HepG2 (cell line): ENCODE data around the gene STK38L. TPM values are rescaled to one million over a fixed set of nuclear protein-coding genes. Genes with fewer than 3 reads are reported as not detected.

Experiments
- CBX5 ChIP-seq: sonication (generic); formaldehyde crosslinking; IDR thresholded peaks from 2 replicates; pipeline ENCODE4 v1.4.0; 2020; ENCODE audit warnings: missing genetic modification reagents, borderline replicate concordance
- GPN1 ChIP-seq: sonication (generic); formaldehyde crosslinking; IDR thresholded peaks from 2 replicates; pipeline ENCODE4 v1.5.1; 2020; ENCODE audit warnings: missing genetic modification reagents, borderline replicate concordance
- HNRNPUL1 ChIP-seq: fragments of 200-400 bp; formaldehyde crosslinking; IDR thresholded peaks from 2 replicates; pipeline ENCODE4 v1.6.1; 2017; ENCODE audit warnings: low read depth, mild to moderate bottlenecking, low read length, moderate library complexity
- JUN ChIP-seq: sonication (generic); formaldehyde crosslinking; IDR thresholded peaks from 2 replicates; pipeline ENCODE4 v1.4.0; 2020; ENCODE audit warnings: mild to moderate bottlenecking, missing genetic modification reagents
- MTA1 ChIP-seq: sonication (generic); formaldehyde crosslinking; IDR thresholded peaks from 2 replicates; pipeline ENCODE4 v1.4.0; 2020; ENCODE audit warnings: missing genetic modification reagents, mild to moderate bottlenecking, borderline replicate concordance
- NFE2 ChIP-seq: sonication (generic); formaldehyde crosslinking; IDR thresholded peaks from 2 replicates; pipeline ENCODE4 v1.4.0; 2020; ENCODE audit warnings: missing genetic modification reagents
- NRL ChIP-seq: sonication (generic); formaldehyde crosslinking; IDR thresholded peaks from 2 replicates; pipeline ENCODE4 v1.5.0; 2020; ENCODE audit warnings: missing genetic modification reagents, mild to moderate bottlenecking, moderate library complexity, borderline replicate concordance
- POLR2G ChIP-seq: fragments of 200-400 bp; formaldehyde crosslinking; IDR thresholded peaks from 2 replicates; pipeline ENCODE4 v1.6.1; 2018; ENCODE audit warnings: mild to moderate bottlenecking, low read depth, low read length, moderate library complexity
- REL ChIP-seq: sonication (generic); formaldehyde crosslinking; conservative IDR thresholded peaks from 2 replicates; pipeline ENCODE4 v1.8.0; 2022; ENCODE audit warnings: mild to moderate bottlenecking, missing genetic modification reagents, moderate library complexity
- SIN3A ChIP-seq: IDR thresholded peaks from 2 replicates; pipeline ENCODE4 v1.6.1; 2011; ENCODE audit warnings: low read depth, mild to moderate bottlenecking, control low read depth, low read length, borderline replicate concordance
- SNRNP70 ChIP-seq: fragments of 200-400 bp; formaldehyde crosslinking; IDR thresholded peaks from 2 replicates; pipeline ENCODE4 v1.6.1; 2017; ENCODE audit warnings: mild to moderate bottlenecking, low read depth, low read length, moderate library complexity
- SRY ChIP-seq: sonication (generic); formaldehyde crosslinking; IDR thresholded peaks from 2 replicates; pipeline ENCODE4 v1.8.0; 2022; ENCODE audit warnings: mild to moderate bottlenecking, missing genetic modification reagents
- THAP11 ChIP-seq: IDR thresholded peaks from 2 replicates; pipeline ENCODE4 v1.6.1; 2016; ENCODE audit warnings: missing biosample characterization, missing genetic modification reagents
- ZFP82 ChIP-seq: sonication (generic); formaldehyde crosslinking; IDR thresholded peaks from 2 replicates; pipeline ENCODE4 v1.5.1; 2020; ENCODE audit warnings: mild to moderate bottlenecking, missing genetic modification reagents, borderline replicate concordance
- ZNF17 ChIP-seq: sonication (generic); formaldehyde crosslinking; IDR thresholded peaks from 2 replicates; pipeline ENCODE4 v1.5.0; 2020; ENCODE audit warnings: mild to moderate bottlenecking, missing genetic modification reagents
- ZNF33B ChIP-seq: sonication (generic); formaldehyde crosslinking; IDR thresholded peaks from 2 replicates; pipeline ENCODE4 v1.5.1; 2020; ENCODE audit warnings: mild to moderate bottlenecking, missing genetic modification reagents
- ZNF34 ChIP-seq: sonication (generic); formaldehyde crosslinking; IDR thresholded peaks from 2 replicates; pipeline ENCODE4 v1.4.0; 2020; ENCODE audit warnings: mild to moderate bottlenecking, missing genetic modification reagents, borderline replicate concordance
- ZNF460 ChIP-seq: sonication (generic); formaldehyde crosslinking; IDR thresholded peaks from 2 replicates; pipeline ENCODE4 v1.5.1; 2020; ENCODE audit warnings: missing genetic modification reagents, mild to moderate bottlenecking, borderline replicate concordance
- ZNF562 ChIP-seq: sonication (generic); formaldehyde crosslinking; IDR thresholded peaks from 2 replicates; pipeline ENCODE4 v1.8.0; 2022; ENCODE audit warnings: missing genetic modification reagents, borderline replicate concordance
- ZNF777 ChIP-seq: sonication (generic); formaldehyde crosslinking; IDR thresholded peaks from 2 replicates; pipeline ENCODE4 v1.4.0; 2020; ENCODE audit warnings: missing genetic modification reagents
- polyA plus RNA-seq, 8 experiments: library from polyadenylated mRNA; depleted of rRNA in 3 of 8; stranded (reverse) in 7 of 8; unstranded in 1 of 8; fragments of >200 nt; fragmentation: Illumina TruSeq in 4 of 8; extraction: Trizol in 4 of 8; gene quantifications; 2 replicates each; pipeline versions ENCODE4 v1.2.1 to v1.2.3, GENCODE V29; 2011 to 2016; ENCODE audit warnings: low read depth in 4 of 8, missing spikeins in 1 of 8, mixed read lengths in 1 of 8; ENCODE audit not compliant: insufficient read depth in 1 of 8
- total RNA-seq, 5 experiments: library from RNA; depleted of rRNA; stranded (reverse); fragments of >200 nt; fragmentation: Illumina TruSeq; extraction: Trizol; gene quantifications; 2 replicates each; pipeline ENCODE4 v1.2.3, GENCODE V29; 2016; ENCODE audit warnings: low read depth in 1 of 5
- TF ChIP-seq, protein P1 (sequence below): sonication (generic); formaldehyde crosslinking; IDR thresholded peaks from 2 replicates; pipeline ENCODE4 v1.8.0; 2022; ENCODE audit warnings: mild to moderate bottlenecking, missing genetic modification reagents, borderline replicate concordance
- TF ChIP-seq, protein P2 (sequence below): sonication (generic); formaldehyde crosslinking; IDR thresholded peaks from 2 replicates; pipeline ENCODE4 v1.4.0; 2020; ENCODE audit warnings: missing genetic modification reagents
- TF ChIP-seq, protein P3 (sequence below): sonication (generic); formaldehyde crosslinking; conservative IDR thresholded peaks from 2 replicates; pipeline ENCODE4 v1.4.0; 2020; ENCODE audit warnings: missing genetic modification reagents
- TF ChIP-seq, protein P4 (sequence below): sonication (generic); formaldehyde crosslinking; IDR thresholded peaks from 2 replicates; pipeline ENCODE4 v1.5.0; 2020; ENCODE audit warnings: missing genetic modification reagents

The STK38L gene
- total and polyA plus RNA-seq, 2 of the 13 experiments (the other 11 are each of a cell fraction or from before 2014, with no cell fraction given), result 6.1 to 26.4 TPM

DNA sequence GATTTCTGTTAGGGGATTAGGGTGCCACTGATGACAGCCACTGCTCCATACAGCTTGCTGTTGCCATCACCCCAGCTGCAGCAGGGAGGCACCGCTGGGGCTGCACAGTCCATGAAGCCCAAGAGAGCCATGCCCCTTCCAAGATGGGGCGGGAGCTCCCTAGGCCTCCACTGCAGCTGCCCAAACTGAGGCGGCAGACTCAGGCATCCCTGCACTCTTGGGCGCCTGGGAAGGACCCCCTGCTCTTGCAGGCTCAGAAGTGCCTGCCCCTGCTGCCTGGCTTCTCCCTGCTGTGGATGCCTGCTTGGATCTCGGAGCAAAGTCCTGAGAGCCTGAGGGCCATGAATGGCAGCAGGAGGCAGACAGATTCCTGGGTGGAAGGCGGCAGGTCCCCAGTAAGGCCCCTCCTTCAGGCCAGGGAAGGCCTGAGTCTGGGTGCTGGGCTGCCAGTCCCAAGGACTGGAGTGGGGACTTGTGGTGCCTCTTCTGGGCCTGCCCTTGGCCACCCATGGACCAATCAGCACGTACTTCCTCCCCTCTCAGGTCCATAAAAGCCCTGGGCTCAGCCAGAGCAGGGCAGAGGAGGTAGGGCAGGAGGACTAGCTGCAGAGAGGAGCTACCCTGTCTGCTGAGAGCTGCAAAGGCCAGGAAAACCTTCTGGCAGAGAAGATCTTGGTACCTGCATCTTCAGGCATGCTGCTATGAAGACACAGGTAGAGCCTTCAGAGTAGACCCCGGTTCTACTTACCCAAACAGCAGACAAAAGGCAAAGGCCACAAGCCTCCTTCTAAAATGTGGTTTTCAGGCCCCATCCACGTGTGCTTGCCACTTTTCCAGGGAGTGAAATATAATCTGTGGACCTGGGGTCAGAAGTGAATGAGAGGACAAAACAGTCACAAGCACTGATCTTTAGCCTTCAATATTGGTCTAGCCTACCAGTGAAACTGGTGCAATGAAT is 30.0 kb upstream of the STK38L start (continued):
- TF ChIP-seq, protein P1, sequence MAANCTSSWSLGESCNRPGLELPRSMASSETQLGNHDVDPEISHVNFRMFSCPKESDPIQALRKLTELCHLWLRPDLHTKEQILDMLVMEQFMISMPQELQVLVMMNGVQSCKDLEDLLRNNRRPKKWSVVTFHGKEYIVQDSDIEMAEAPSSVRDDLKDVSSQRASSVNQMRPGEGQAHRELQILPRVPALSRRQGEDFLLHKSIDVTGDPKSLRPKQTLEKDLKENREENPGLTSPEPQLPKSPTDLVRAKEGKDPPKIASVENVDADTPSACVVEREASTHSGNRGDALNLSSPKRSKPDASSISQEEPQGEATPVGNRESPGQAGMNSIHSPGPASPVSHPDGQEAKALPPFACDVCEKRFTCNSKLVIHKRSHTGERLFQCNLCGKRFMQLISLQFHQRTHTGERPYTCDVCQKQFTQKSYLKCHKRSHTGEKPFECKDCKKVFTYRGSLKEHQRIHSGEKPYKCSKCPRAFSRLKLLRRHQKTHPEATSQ, result peak; percentile 54; the same call in 1 of the 2 replicates
- TF ChIP-seq JUN (CRISPR knock-in tag) (peak; percentile 63; the same call in 1 of the 2 replicates), ZNF34 (CRISPR knock-in tag) (0 out of 2 replicates have a peak, but pooled peaks have one; percentile 77), MTA1 (peak; percentile 90), ZNF17 (CRISPR knock-in tag) (0 out of 2 replicates have a peak, but pooled peaks have one; percentile 28), REL (CRISPR knock-in tag) (no peak), ZFP82 (CRISPR knock-in tag) (no peak), HNRNPUL1 (no peak), ZNF33B (CRISPR knock-in tag) (peak; percentile 66; the same call in 1 of the 2 replicates), SRY (CRISPR knock-in tag) (no peak), THAP11 (CRISPR knock-in tag) (peak; percentile 52), NRL (CRISPR knock-in tag) (peak; percentile 77), SIN3A (no peak), GPN1 (CRISPR knock-in tag) (no peak), ZNF562 (CRISPR knock-in tag) (no peak), ZNF460 (peak; percentile 50; the same call in 1 of the 2 replicates), CBX5 (0 out of 2 replicates have a peak, but pooled peaks have one; percentile 41), ZNF777 (CRISPR knock-in tag) (no peak), POLR2G (peak; percentile 96), SNRNP70 (no peak), NFE2 (no peak)
- TF ChIP-seq, protein P2, sequence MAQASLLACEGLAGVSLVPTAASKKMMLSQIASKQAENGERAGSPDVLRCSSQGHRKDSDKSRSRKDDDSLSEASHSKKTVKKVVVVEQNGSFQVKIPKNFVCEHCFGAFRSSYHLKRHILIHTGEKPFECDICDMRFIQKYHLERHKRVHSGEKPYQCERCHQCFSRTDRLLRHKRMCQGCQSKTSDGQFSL, result no peak
- TF ChIP-seq, protein P3, sequence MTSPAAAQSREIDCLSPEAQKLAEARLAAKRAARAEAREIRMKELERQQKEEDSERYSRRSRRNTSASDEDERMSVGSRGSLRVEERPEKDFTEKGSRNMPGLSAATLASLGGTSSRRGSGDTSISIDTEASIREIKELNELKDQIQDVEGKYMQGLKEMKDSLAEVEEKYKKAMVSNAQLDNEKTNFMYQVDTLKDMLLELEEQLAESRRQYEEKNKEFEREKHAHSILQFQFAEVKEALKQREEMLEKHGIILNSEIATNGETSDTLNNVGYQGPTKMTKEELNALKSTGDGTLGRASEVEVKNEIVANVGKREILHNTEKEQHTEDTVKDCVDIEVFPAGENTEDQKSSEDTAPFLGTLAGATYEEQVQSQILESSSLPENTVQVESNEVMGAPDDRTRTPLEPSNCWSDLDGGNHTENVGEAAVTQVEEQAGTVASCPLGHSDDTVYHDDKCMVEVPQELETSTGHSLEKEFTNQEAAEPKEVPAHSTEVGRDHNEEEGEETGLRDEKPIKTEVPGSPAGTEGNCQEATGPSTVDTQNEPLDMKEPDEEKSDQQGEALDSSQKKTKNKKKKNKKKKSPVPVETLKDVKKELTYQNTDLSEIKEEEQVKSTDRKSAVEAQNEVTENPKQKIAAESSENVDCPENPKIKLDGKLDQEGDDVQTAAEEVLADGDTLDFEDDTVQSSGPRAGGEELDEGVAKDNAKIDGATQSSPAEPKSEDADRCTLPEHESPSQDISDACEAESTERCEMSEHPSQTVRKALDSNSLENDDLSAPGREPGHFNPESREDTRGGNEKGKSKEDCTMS (CRISPR knock-in tag), result no peak
- TF ChIP-seq, protein P4, sequence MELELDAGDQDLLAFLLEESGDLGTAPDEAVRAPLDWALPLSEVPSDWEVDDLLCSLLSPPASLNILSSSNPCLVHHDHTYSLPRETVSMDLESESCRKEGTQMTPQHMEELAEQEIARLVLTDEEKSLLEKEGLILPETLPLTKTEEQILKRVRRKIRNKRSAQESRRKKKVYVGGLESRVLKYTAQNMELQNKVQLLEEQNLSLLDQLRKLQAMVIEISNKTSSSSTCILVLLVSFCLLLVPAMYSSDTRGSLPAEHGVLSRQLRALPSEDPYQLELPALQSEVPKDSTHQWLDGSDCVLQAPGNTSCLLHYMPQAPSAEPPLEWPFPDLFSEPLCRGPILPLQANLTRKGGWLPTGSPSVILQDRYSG (CRISPR knock-in tag), result 0 out of 2 replicates have a peak, but pooled peaks have one; percentile 44
